Glutamatergic neuron (in vitro differentiated cells): Measurements from ENCODE around the gene EXOC6B. TPM values are rescaled to one million over a fixed set of nuclear protein-coding genes. Genes with fewer than 3 reads are reported as not detected.

Experiments used
- DNase-seq: peaks from one replicate; pipeline ENCODE4 v3.0.0; 2022
- H3K27ac Mint-ChIP-seq: one replicate; pipeline ENCODE4 v1.8.0; 2020; ENCODE audit warnings: mild to moderate bottlenecking, mixed read lengths, inconsistent platforms; ENCODE audit not compliant: unreplicated experiment
- H3K27me3 Mint-ChIP-seq: one replicate; pipeline ENCODE4 v1.8.0; 2020; ENCODE audit warnings: mild to moderate bottlenecking, moderate library complexity, mixed read lengths, inconsistent platforms; ENCODE audit not compliant: unreplicated experiment
- H3K36me3 Mint-ChIP-seq: one replicate; pipeline ENCODE4 v1.8.0; 2020; ENCODE audit warnings: mild to moderate bottlenecking, mixed read lengths, inconsistent platforms; ENCODE audit not compliant: unreplicated experiment
- H3K4me1 Mint-ChIP-seq: one replicate; pipeline ENCODE4 v1.8.0; 2020; ENCODE audit warnings: mild to moderate bottlenecking, low read depth, mixed read lengths, inconsistent platforms; ENCODE audit not compliant: unreplicated experiment
- H3K4me3 Mint-ChIP-seq: one replicate; pipeline ENCODE4 v1.8.0; 2020; ENCODE audit warnings: mild to moderate bottlenecking, mixed read lengths, inconsistent platforms; ENCODE audit not compliant: unreplicated experiment
- H3K9me3 Mint-ChIP-seq: one replicate; pipeline ENCODE4 v1.8.0; 2020; ENCODE audit warnings: mild to moderate bottlenecking, moderate library complexity, mixed read lengths, inconsistent platforms; ENCODE audit not compliant: unreplicated experiment
- CTCF ChIP-seq: fragments of 200-600 bp; sonication (generic); IDR thresholded peaks from one replicate; pipeline ENCODE4 v1.5.0; 2021; ENCODE audit not compliant: partially characterized antibody, unreplicated experiment
- total RNA-seq: library from RNA; stranded (reverse); fragmentation: NEBNext Ultra II Directional; extraction: Animal tissue kit (Norgen Biotek cat#: 25700); gene quantifications from one replicate; pipeline ENCODE4 v1.2.1, GENCODE V29; 2021; ENCODE audit not compliant: unreplicated experiment

Gene EXOC6B
- total RNA-seq, 1 donor from 2014 or later = 34.5 TPM

- H3K9me3 Mint-ChIP-seq = no peaks in the 10 kb centered on the region
- no peak for DNase-seq
Measured at GRCh38 chr2:72712304-72712703, 113.5 kb downstream of the EXOC6B start.

GRCh38 chr2:72710418-72711152, 115.2 kb downstream of the EXOC6B start:
- no peaks in the 10 kb centered on the region for H3K27me3 Mint-ChIP-seq
- no peak for TF ChIP-seq CTCF
- DNase-seq = no peak

More at GRCh38 chr2:72712304-72712703, 113.5 kb downstream of the EXOC6B start:
- no peak for TF ChIP-seq CTCF
- H3K27me3 Mint-ChIP-seq = no peaks in the 10 kb centered on the region
- H3K4me3 Mint-ChIP-seq = no peak overlapping the region
- no peaks in the 10 kb centered on the region for H3K36me3 Mint-ChIP-seq
- H3K27ac Mint-ChIP-seq = no peak overlapping the region
- H3K4me1 Mint-ChIP-seq = no peaks in the 10 kb centered on the region

GRCh38 chr2:72708236-72708635, 117.6 kb downstream of the EXOC6B start:
- Mint-ChIP-seq H3K4me1 (no peaks in the 10 kb centered on the region), H3K36me3 (no peaks in the 10 kb centered on the region), H3K27ac (no peak overlapping the region), H3K27me3 (no peaks in the 10 kb centered on the region), H3K9me3 (no peaks in the 10 kb centered on the region), H3K4me3 (no peak overlapping the region)
- TF ChIP-seq CTCF = no peak
- DNase-seq = no peak

More at GRCh38 chr2:72710418-72711152, 115.2 kb downstream of the EXOC6B start:
- no peak overlapping the region for H3K27ac Mint-ChIP-seq
- no peaks in the 10 kb centered on the region for H3K36me3 Mint-ChIP-seq
- no peaks in the 10 kb centered on the region for H3K9me3 Mint-ChIP-seq
- H3K4me1 Mint-ChIP-seq = no peaks in the 10 kb centered on the region
- no peak overlapping the region for H3K4me3 Mint-ChIP-seq

- Mint-ChIP-seq H3K36me3 (no peaks in the 10 kb centered on the region), H3K4me3 (no peak overlapping the region), H3K27ac (no peak overlapping the region), H3K9me3 (no peaks in the 10 kb centered on the region), H3K4me1 (peaks cover 6% of the 10 kb centered on the region), H3K27me3 (no peaks in the 10 kb centered on the region)
- DNase-seq = no peak
- no peak for TF ChIP-seq CTCF
Measured at GRCh38 chr2:72698300-72698699, 127.5 kb downstream of the EXOC6B start.

GRCh38 chr2:72696559-72696958, 129.3 kb downstream of the EXOC6B start:
- H3K27me3 Mint-ChIP-seq = no peaks in the 10 kb centered on the region
- no peak overlapping the region for H3K4me3 Mint-ChIP-seq
- H3K36me3 Mint-ChIP-seq = no peaks in the 10 kb centered on the region
- TF ChIP-seq CTCF = no peak
- peaks cover 6% of the 10 kb centered on the region for H3K4me1 Mint-ChIP-seq
- H3K9me3 Mint-ChIP-seq = no peaks in the 10 kb centered on the region
- no peak overlapping the region for H3K27ac Mint-ChIP-seq
- DNase-seq = no peak
